SU-DHL-6 (cell line): ENCODE measurements around the gene GRAMD4.

Experiments used
- H2AFZ ChIP-seq: fragments of 200-600 bp; sonication (generic); 2 replicates; pipeline ENCODE4 v1.6.1; 2014; ENCODE audit warnings: low read depth, mild to moderate bottlenecking, moderate library complexity, mixed read lengths, antibody characterized with exemption, low read length; ENCODE audit not compliant: severe bottlenecking
- H3F3A ChIP-seq: fragments of 200-600 bp; shearing (Covaris generic); 2 replicates; pipeline ENCODE4 v1.6.0; 2016; ENCODE audit warnings: antibody characterized with exemption, mild to moderate bottlenecking; ENCODE audit not compliant: insufficient read depth
- H3K27ac ChIP-seq: fragments of 200-600 bp; sonication (generic); 2 replicates; pipeline ENCODE4 v1.5.1; 2016; ENCODE audit warnings: low read depth, mild to moderate bottlenecking, low read length, moderate library complexity, mixed read lengths
- H3K27me3 ChIP-seq: fragments of 200-600 bp; sonication (generic), shearing (Covaris generic); 2 replicates; pipeline ENCODE4 v1.6.0; 2014; ENCODE audit warnings: mild to moderate bottlenecking, low read length
- H3K36me3 ChIP-seq: fragments of 200-600 bp; sonication (generic); 2 replicates; pipeline ENCODE4 v1.6.1; 2014; ENCODE audit warnings: mild to moderate bottlenecking, low read length, mixed read lengths
- H3K4me2 ChIP-seq: fragments of 300-600, 200-600 bp; shearing (Covaris generic), sonication (generic); 2 replicates; pipeline ENCODE4 v1.6.0; 2014; ENCODE audit warnings: low read length, low read depth, mild to moderate bottlenecking; ENCODE audit not compliant: poor library complexity, severe bottlenecking
- H3K4me3 ChIP-seq: fragments of 200-600 bp; sonication (generic); 2 replicates; pipeline ENCODE4 v1.5.1; 2014; ENCODE audit warnings: antibody characterized with exemption, low read length, mild to moderate bottlenecking, mixed read lengths; ENCODE audit not compliant: insufficient read depth, poor library complexity, severe bottlenecking
- H3K79me2 ChIP-seq: fragments of 200-600 bp; sonication (generic); 2 replicates; pipeline ENCODE4 v1.6.1; 2014; ENCODE audit warnings: mild to moderate bottlenecking, low read length, moderate library complexity; ENCODE audit not compliant: insufficient read depth
- H3K9ac ChIP-seq: fragments of 200-600 bp; sonication (generic); 2 replicates; pipeline ENCODE4 v1.7.0; 2014; ENCODE audit warnings: mild to moderate bottlenecking, low read length
- H3K9me2 ChIP-seq: fragments of 200-600 bp; sonication (generic); replicated peaks from 2 replicates; pipeline ENCODE4 v1.6.1; 2014; ENCODE audit warnings: low read length; ENCODE audit not compliant: insufficient read depth
- H3K9me3 ChIP-seq: fragments of 200-600 bp; sonication (generic); 2 replicates; pipeline ENCODE4 v1.6.1; 2014; ENCODE audit warnings: low read length, mixed read lengths; ENCODE audit not compliant: insufficient read depth
- H4K20me1 ChIP-seq: fragments of 200-600 bp; sonication (generic); 2 replicates; pipeline ENCODE4 v1.6.1; 2014; ENCODE audit warnings: low read depth, mild to moderate bottlenecking, antibody characterized with exemption, low read length, moderate library complexity, mixed read lengths
- EZH2phosphoT487 ChIP-seq: fragments of 200-600 bp; sonication (generic), shearing (Covaris generic); conservative IDR thresholded peaks from 2 replicates; pipeline ENCODE4 v1.6.1; 2018; ENCODE audit warnings: mild to moderate bottlenecking, antibody characterized with exemption, low read length, moderate library complexity, mixed read lengths
- TF ChIP-seq, protein P1 (sequence below): fragments of 200-600 bp; sonication (generic); IDR thresholded peaks from one replicate; pipeline ENCODE4 v1.5.1; 2017; ENCODE audit warnings: antibody characterized with exemption, mild to moderate bottlenecking, low read length, moderate library complexity; ENCODE audit not compliant: insufficient read depth, poor library complexity, severe bottlenecking

Gene GRAMD4

DNA sequence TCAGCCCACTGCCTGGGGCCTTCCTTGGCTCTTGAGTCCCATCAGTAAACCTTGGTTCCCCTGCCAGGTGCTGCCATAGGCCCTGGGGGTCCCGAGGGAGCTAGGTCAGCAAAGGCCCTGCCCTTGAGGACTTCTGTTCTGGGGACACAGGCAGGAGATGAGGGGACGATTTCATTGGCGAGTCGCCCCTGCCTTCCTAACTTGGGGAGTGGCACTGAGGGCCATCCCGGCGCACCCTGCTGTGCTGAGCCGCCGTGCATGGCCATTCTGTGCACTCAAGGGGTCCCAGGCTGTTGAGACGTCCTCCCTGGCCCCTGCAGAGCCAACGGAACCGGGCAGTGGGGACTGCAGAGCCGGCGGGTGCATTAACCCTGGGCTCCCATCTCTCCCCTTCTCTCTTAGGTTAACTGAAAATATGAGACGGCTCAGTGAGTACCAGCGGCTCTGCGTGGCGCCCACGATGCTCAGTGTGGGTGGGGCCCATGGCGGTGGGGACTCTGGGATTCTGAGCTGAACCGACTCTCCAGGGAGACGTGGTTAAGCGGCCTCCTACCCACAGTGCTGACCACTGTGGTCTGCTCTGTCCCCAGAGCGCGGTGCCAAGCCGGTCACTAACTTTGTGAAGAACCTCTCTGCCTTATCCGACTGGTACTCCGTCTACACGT lies 43.4 kb downstream of the GRAMD4 start:
- no peaks in the 10 kb centered on the region for H3F3A ChIP-seq
- no peaks in the 10 kb centered on the region for H3K79me2 ChIP-seq
- no peak overlapping the region for H3K9ac ChIP-seq
- H3K27me3 ChIP-seq = no peaks in the 10 kb centered on the region
- H3K36me3 ChIP-seq = no peaks in the 10 kb centered on the region
- no peak overlapping the region for H3K27ac ChIP-seq
- no peak overlapping the region for H3K4me2 ChIP-seq
- H4K20me1 ChIP-seq = no peaks in the 10 kb centered on the region
- no peak for TF ChIP-seq EZH2phosphoT487
- TF ChIP-seq, protein P1, sequence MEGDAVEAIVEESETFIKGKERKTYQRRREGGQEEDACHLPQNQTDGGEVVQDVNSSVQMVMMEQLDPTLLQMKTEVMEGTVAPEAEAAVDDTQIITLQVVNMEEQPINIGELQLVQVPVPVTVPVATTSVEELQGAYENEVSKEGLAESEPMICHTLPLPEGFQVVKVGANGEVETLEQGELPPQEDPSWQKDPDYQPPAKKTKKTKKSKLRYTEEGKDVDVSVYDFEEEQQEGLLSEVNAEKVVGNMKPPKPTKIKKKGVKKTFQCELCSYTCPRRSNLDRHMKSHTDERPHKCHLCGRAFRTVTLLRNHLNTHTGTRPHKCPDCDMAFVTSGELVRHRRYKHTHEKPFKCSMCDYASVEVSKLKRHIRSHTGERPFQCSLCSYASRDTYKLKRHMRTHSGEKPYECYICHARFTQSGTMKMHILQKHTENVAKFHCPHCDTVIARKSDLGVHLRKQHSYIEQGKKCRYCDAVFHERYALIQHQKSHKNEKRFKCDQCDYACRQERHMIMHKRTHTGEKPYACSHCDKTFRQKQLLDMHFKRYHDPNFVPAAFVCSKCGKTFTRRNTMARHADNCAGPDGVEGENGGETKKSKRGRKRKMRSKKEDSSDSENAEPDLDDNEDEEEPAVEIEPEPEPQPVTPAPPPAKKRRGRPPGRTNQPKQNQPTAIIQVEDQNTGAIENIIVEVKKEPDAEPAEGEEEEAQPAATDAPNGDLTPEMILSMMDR = no peak
- H2AFZ ChIP-seq = no peak overlapping the region
- H3K9me3 ChIP-seq = no peaks in the 10 kb centered on the region
- H3K4me3 ChIP-seq = no peak overlapping the region
- H3K9me2 ChIP-seq = no peaks in the 10 kb centered on the region

DNA sequence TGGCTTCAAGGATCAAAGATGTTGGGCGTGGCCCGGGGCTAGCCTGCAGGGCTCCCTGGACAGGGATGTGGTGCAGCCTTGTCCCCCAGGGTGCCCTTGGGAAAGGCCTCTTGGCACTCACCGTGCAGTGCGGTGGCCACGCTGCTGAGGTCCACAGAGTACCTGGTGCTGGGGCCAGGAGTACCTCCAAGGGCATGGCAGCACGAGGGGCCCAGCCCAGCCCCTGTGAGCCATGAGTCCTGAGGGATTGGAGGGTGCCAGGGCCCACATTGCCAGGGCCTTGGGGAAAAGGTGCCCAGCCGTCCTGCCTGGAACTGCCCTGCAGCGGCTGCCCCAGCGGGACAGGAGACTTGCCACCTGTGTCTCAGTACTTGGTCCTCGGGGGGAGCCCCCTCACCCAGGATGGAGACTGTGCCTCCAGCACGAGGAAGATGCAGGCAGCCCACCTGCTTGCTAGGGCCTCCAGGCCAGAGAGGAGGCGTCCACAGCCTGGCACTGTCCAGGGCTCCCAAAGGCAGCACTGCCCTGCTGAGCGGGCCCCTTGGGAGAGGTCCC lies 44.2 kb downstream of the GRAMD4 start:
- no peaks in the 10 kb centered on the region for H4K20me1 ChIP-seq
- no peaks in the 10 kb centered on the region for H3K9me3 ChIP-seq
- H3K4me3 ChIP-seq = no peak overlapping the region
- no peaks in the 10 kb centered on the region for H3K9me2 ChIP-seq
- H3K9ac ChIP-seq = no peak overlapping the region
- no peaks in the 10 kb centered on the region for H3K79me2 ChIP-seq
- no peak overlapping the region for H2AFZ ChIP-seq
- TF ChIP-seq EZH2phosphoT487 = no peak
- TF ChIP-seq, protein P1 = no peak
- H3F3A ChIP-seq = no peaks in the 10 kb centered on the region
- no peak overlapping the region for H3K27ac ChIP-seq
- H3K36me3 ChIP-seq = no peaks in the 10 kb centered on the region
- H3K27me3 ChIP-seq = no peaks in the 10 kb centered on the region
- no peak overlapping the region for H3K4me2 ChIP-seq

- H3K9me2 ChIP-seq = no peaks in the 10 kb centered on the region
- TF ChIP-seq, protein P1 = no peak
- TF ChIP-seq EZH2phosphoT487 = no peak
- no peaks in the 10 kb centered on the region for H4K20me1 ChIP-seq
Measured at GRCh38 chr22:46665151-46665695, 45.0 kb downstream of the GRAMD4 start.

More at GRCh38 chr22:46665151-46665695, 45.0 kb downstream of the GRAMD4 start:
- Histone ChIP-seq H3K27ac (no peak overlapping the region), H3K79me2 (no peaks in the 10 kb centered on the region), H3K36me3 (no peaks in the 10 kb centered on the region), H3K4me3 (no peak overlapping the region), H3K9ac (no peak overlapping the region), H3K4me2 (no peak overlapping the region), H3K27me3 (no peaks in the 10 kb centered on the region), H3K9me3 (no peaks in the 10 kb centered on the region), H2AFZ (no peak overlapping the region), H3F3A (no peaks in the 10 kb centered on the region)
